Breast epithelium (tissue), 4 donors: ENCODE data around the gene GLT6D1. TPM values are rescaled to one million over a fixed set of nuclear protein-coding genes. Genes with fewer than 3 reads are reported as not detected.

Source experiments
- DNase-seq, 2 donors: peaks; one replicate each; pipeline ENCODE4 v3.0.0-alpha.2; 2019; ENCODE audit warnings: low spot score in 2 of 2
- H3K27ac ChIP-seq, 2 donors: fragments of 200-600 bp; sonication (generic) in 1 of 2; one replicate each; pipeline ENCODE4 v1.5.1; 2016 to 2019; ENCODE audit warnings: mild to moderate bottlenecking in 1 of 2
- H3K27me3 ChIP-seq, 2 donors: fragments of 200-600 bp; sonication (generic) in 1 of 2; one replicate each; pipeline versions ENCODE4 v1.5.1 to v1.6.0; 2017 to 2019; ENCODE audit warnings: control low read depth in 1 of 2, mild to moderate bottlenecking in 1 of 2
- H3K36me3 ChIP-seq: fragments of 200-600 bp; one replicate; pipeline ENCODE4 v1.5.1; 2019
- H3K4me1 ChIP-seq, 2 donors: fragments of 200-600 bp; sonication (generic); one replicate each; pipeline ENCODE4 v1.5.1; 2016 to 2019; ENCODE audit warnings: control low read depth in 1 of 2
- H3K4me3 ChIP-seq, 3 donors: fragments of 200-600 bp; sonication (generic); 1 replicate in 2 of 3; 2 replicates in 1 of 3; pipeline ENCODE4 v1.5.1; 2016 to 2019; ENCODE audit warnings: mild to moderate bottlenecking in 3 of 3, moderate library complexity in 2 of 3
- H3K9me3 ChIP-seq, 2 donors: fragments of 200-600 bp; sonication (generic) in 1 of 2; one replicate each; pipeline ENCODE4 v1.5.1; 2016 to 2019; ENCODE audit warnings: control low read depth in 1 of 2
- CTCF ChIP-seq, 3 donors: fragments of 450-650 bp; IDR thresholded peaks; one replicate each; pipeline ENCODE4 v1.5.1; 2016 to 2017; ENCODE audit warnings: antibody characterized with exemption in 3 of 3, mild to moderate bottlenecking in 3 of 3, moderate library complexity in 3 of 3
- POLR2A ChIP-seq: fragments of 450-650 bp; IDR thresholded peaks from one replicate; pipeline ENCODE4 v1.6.1; 2016; ENCODE audit warnings: antibody characterized with exemption, mild to moderate bottlenecking, moderate library complexity
- POLR2AphosphoS5 ChIP-seq, 3 donors: sonication (generic); formaldehyde crosslinking; IDR thresholded peaks; one replicate each; pipeline ENCODE4 v1.6.1; 2017; ENCODE audit warnings: antibody characterized with exemption in 3 of 3
- intact Hi-C: fragments of 100-400 bp; cut with DNase I; formaldehyde crosslinking; loops from one replicate; pipeline ENCODE4 v1.15.1; 2023; ENCODE audit warnings: low total_unique reads
- total RNA-seq, 3 donors: library from RNA; depleted of rRNA; stranded (reverse); fragments of >200 nt; gene quantifications; one replicate each; pipeline ENCODE4 v1.1.0, GENCODE V29; 2016

Gene GLT6D1
- total RNA-seq, 3 donors from 2014 or later = not detected

DNA sequence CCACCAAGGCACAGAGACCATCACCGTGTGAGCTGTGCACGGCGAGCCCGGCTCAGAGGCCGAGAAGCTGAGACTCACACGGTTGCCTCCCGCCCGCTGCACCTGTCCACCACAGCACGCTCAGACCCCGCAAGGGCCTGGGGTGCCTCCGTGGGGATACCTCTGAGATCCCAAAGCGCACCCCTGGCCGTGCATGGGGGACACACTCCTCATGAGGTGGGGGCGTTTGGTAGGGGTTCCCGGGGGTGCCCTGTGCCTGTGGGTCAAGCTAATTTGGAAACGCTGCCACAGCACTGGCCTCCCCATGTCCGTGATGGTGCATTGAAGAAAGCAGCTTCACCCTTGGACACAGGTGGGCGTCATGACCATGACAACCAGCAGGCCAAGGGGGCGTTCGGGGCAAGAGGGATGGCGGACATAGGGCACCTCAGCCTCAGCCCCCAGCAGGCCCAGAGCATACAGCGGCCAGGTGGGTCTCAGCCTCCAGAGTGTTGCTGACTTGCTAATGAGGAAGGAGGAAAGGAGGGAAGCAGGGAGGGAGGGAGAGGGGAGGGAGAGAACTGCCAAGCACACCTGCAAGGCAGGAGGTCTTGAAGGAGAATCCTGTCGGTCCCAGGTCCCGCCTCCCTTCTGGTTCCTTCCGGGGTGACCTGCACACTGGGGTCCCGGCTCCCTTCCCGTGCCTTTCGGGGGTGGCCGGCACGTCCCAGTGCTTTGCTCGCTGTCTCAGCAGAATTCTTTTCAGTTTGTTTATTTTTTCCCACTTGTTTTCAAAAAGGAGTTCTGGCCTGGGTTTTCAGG lies 34.7 kb downstream of the GLT6D1 start:
- H3K9me3 ChIP-seq = no peaks in the 10 kb centered on the region
- H3K36me3 ChIP-seq = no peaks in the 10 kb centered on the region
- no peak for DNase-seq
- no peaks in the 10 kb centered on the region for H3K4me1 ChIP-seq
- peaks cover 0 to 38% of the 10 kb centered on the region in 2 donors for H3K27me3 ChIP-seq
- TF ChIP-seq POLR2AphosphoS5 (IDR thresholded peaks at IDR 0.05) (no peak), POLR2A (no peak), CTCF (IDR thresholded peaks at IDR 0.05) (no peak)
- no peak overlapping the region for H3K27ac ChIP-seq
- H3K4me3 ChIP-seq = no peak overlapping the region
- intact Hi-C loops = no loop called here

- no peak overlapping the region for H3K4me3 ChIP-seq
- TF ChIP-seq POLR2A = no peak
- no peak for TF ChIP-seq POLR2AphosphoS5 (IDR thresholded peaks at IDR 0.05)
- peak in 2 of 3 donors; percentile 30 to 39 for TF ChIP-seq CTCF (IDR thresholded peaks at IDR 0.05)
- H3K4me1 ChIP-seq = no peaks in the 10 kb centered on the region
- intact Hi-C loops = no loop called here
- H3K27ac ChIP-seq = no peak overlapping the region
- DNase-seq = peak in 1 of 2 donors; percentile 51
- peaks cover 0 to 30% of the 10 kb centered on the region in 2 donors for H3K27me3 ChIP-seq
- H3K36me3 ChIP-seq = no peaks in the 10 kb centered on the region
- H3K9me3 ChIP-seq = no peaks in the 10 kb centered on the region
Measured at GRCh38 chr9:135602789-135603481, 36.4 kb downstream of the GLT6D1 start.

GRCh38 chr9:135601988-135602387 lies 37.4 kb downstream of the GLT6D1 start:
- H3K27ac ChIP-seq = no peak overlapping the region
- intact Hi-C loops = no loop called here
- H3K4me1 ChIP-seq = no peaks in the 10 kb centered on the region
- TF ChIP-seq POLR2AphosphoS5 (IDR thresholded peaks at IDR 0.05) (no peak), POLR2A (no peak), CTCF (IDR thresholded peaks at IDR 0.05) (no peak)
- H3K36me3 ChIP-seq = no peaks in the 10 kb centered on the region
- H3K9me3 ChIP-seq = no peaks in the 10 kb centered on the region
- peaks cover 0 to 35% of the 10 kb centered on the region in 2 donors for H3K27me3 ChIP-seq
- H3K4me3 ChIP-seq = no peak overlapping the region
- no peak for DNase-seq

DNA sequence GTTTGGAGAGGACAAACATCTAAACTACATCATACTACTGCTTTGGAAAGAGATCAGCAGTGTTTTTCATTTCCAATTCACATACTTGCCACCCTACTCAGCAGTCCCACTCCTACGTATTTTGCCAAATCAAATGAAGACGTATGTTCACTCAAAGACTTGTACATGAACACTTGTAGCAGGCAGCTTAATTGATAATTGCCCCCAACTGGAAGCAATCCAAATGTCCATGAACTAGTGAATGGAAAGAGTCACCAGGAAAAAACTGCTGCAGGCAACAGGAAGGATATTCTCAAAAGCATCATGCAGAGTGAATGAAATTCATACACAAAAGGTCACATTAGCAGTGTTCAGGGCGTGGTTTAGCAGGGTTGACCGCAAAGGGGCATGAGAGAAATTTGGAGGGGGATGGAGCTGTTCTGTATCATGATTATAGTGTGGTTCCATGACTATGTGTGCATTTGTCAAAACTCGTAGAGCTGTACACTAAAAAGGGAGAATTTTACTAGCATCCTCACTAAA lies 39.0 kb downstream of the GLT6D1 start:
- H3K27me3 ChIP-seq = peaks cover 0 to 39% of the 10 kb centered on the region in 2 donors

More for the DNA sequence above, 39.0 kb downstream of the GLT6D1 start:
- no peaks in the 10 kb centered on the region for H3K9me3 ChIP-seq
- no peak overlapping the region for H3K27ac ChIP-seq
- H3K36me3 ChIP-seq = no peaks in the 10 kb centered on the region
- intact Hi-C loops = no loop called here
- no peak overlapping the region for H3K4me3 ChIP-seq
- no peaks in the 10 kb centered on the region for H3K4me1 ChIP-seq
- TF ChIP-seq POLR2A (no peak), POLR2AphosphoS5 (IDR thresholded peaks at IDR 0.05) (no peak), CTCF (IDR thresholded peaks at IDR 0.05) (no peak)
- no peak for DNase-seq
